K562 (cell line): ENCODE data around the gene BMF. TPM values are rescaled to one million over a fixed set of nuclear protein-coding genes. Genes with fewer than 3 reads are reported as not detected.

Source experiments
- CHD2 ChIP-seq: IDR thresholded peaks from 2 replicates; pipeline ENCODE4 v1.6.1; 2011; ENCODE audit warnings: low read depth, low read length
- CREB1 ChIP-seq, 2 experiments: sonication (generic) in 1 of 2; formaldehyde crosslinking in 1 of 2; IDR thresholded peaks; 2 replicates each; pipeline versions ENCODE4 v1.6.1 to v1.8.0; 2012 to 2022; ENCODE audit warnings: inconsistent platforms in 1 of 2, mild to moderate bottlenecking in 1 of 2, missing genetic modification reagents in 1 of 2, moderate library complexity in 1 of 2
- HNRNPH1 ChIP-seq: fragments of 200-400 bp; formaldehyde crosslinking; optimal IDR thresholded peaks from 2 replicates; pipeline ENCODE3; 2017; ENCODE audit warnings: low read depth, mild to moderate bottlenecking, low read length, moderate library complexity
- HOXB6 ChIP-seq: fragments of 250-450 bp; sonication (Bioruptor Pico); IDR thresholded peaks from 2 replicates; pipeline ENCODE4 v1.5.1; 2022; ENCODE audit warnings: mild to moderate bottlenecking, borderline replicate concordance
- ID3 ChIP-seq, 2 experiments: fragments of 250-450 bp in 1 of 2; fragments of 450-650 bp in 1 of 2; sonication (Bioruptor Pico) in 1 of 2; IDR thresholded peaks; 2 replicates each; pipeline versions ENCODE4 v1.6.1 to v1.8.0; 2016 to 2021; ENCODE audit warnings: mild to moderate bottlenecking in 2 of 2, moderate library complexity in 2 of 2, missing compliant biosample characterization in 1 of 2, missing genetic modification characterization in 1 of 2
- KDM4B ChIP-seq, 2 experiments: fragments of 450-650 bp in 1 of 2; sonication (generic) in 1 of 2; IDR thresholded peaks; 2 replicates each; pipeline ENCODE4 v1.6.1; 2016 to 2017; ENCODE audit warnings: borderline replicate concordance in 2 of 2, antibody characterized with exemption in 1 of 2, low read depth in 1 of 2, mild to moderate bottlenecking in 1 of 2
- MTF1 ChIP-seq: fragments of 250-450 bp; sonication (Bioruptor Pico); IDR thresholded peaks from 2 replicates; pipeline ENCODE4 v1.9.0; 2021; ENCODE audit warnings: moderate library complexity, mild to moderate bottlenecking, inconsistent platforms, borderline replicate concordance
- NFATC3 ChIP-seq: fragments of 450-650 bp; IDR thresholded peaks from 2 replicates; pipeline ENCODE4 v1.6.1; 2017; ENCODE audit warnings: mild to moderate bottlenecking
- NR0B1 ChIP-seq: fragments of 450-650 bp; IDR thresholded peaks from one replicate; pipeline ENCODE4 v1.6.1; 2018; ENCODE audit warnings: mild to moderate bottlenecking, moderate library complexity; ENCODE audit not compliant: partially characterized antibody
- RAD51 ChIP-seq: fragments of 450-650 bp; IDR thresholded peaks from 2 replicates; pipeline ENCODE4 v1.7.1; 2016; ENCODE audit warnings: low read depth, mild to moderate bottlenecking, borderline replicate concordance
- RFX7 ChIP-seq: fragments of 250-450 bp; sonication (Bioruptor Pico); IDR thresholded peaks from 2 replicates; pipeline ENCODE4 v1.5.1; 2021; ENCODE audit warnings: mild to moderate bottlenecking
- RREB1 ChIP-seq: fragments of 250-450 bp; sonication (Bioruptor Pico); IDR thresholded peaks from 2 replicates; pipeline ENCODE4 v1.4.0; 2020
- SAFB ChIP-seq: fragments of 200-400 bp; formaldehyde crosslinking; IDR thresholded peaks from 2 replicates; pipeline ENCODE4 v1.6.1; 2017; ENCODE audit warnings: low read depth, low read length, borderline replicate concordance
- SPI1 ChIP-seq: IDR thresholded peaks from 2 replicates; pipeline ENCODE4 v1.6.1; 2011; ENCODE audit warnings: low read depth, low read length, control low read depth, borderline replicate concordance
- ZBTB26 ChIP-seq: fragments of 450-650 bp; formaldehyde crosslinking; IDR thresholded peaks from 2 replicates; pipeline ENCODE4 v1.4.0; 2022; ENCODE audit warnings: missing genetic modification characterization
- ZBTB7A ChIP-seq: IDR thresholded peaks from 2 replicates; pipeline ENCODE4 v1.6.1; 2011; ENCODE audit warnings: low read depth, mild to moderate bottlenecking, low read length, moderate library complexity, borderline replicate concordance; ENCODE audit not compliant: control insufficient read depth
- ZNF23 ChIP-seq: fragments of 250-450 bp; sonication (Bioruptor Pico); IDR thresholded peaks from 2 replicates; pipeline ENCODE4 v1.4.0; 2020; ENCODE audit warnings: mild to moderate bottlenecking
- ZNF511 ChIP-seq: sonication (generic); formaldehyde crosslinking; IDR thresholded peaks from 2 replicates; pipeline ENCODE4 v1.8.0; 2022; ENCODE audit warnings: mild to moderate bottlenecking, missing genetic modification reagents
- ZNF583 ChIP-seq: fragments of 250-450 bp; sonication (Bioruptor Pico); IDR thresholded peaks from 2 replicates; pipeline ENCODE4 v1.4.0; 2020
- polyA plus RNA-seq, 8 experiments: library from polyadenylated mRNA; depleted of rRNA in 4 of 8; stranded (reverse) in 5 of 8; unstranded in 3 of 8; fragments of >200 nt; fragmentation: Nextera tagmentation in 2 of 8; fragmentation: Illumina TruSeq in 1 of 8; extraction: Ambion mirVana in 2 of 8; extraction: Trizol in 1 of 8; gene quantifications; 2 replicates each; pipeline versions ENCODE4 v1.2.1 to v1.2.3, GENCODE V29; 2011 to 2014; ENCODE audit warnings: inconsistent platforms in 1 of 8, missing spikeins in 1 of 8
- total RNA-seq, 7 experiments: library from RNA; depleted of rRNA in 6 of 7; stranded (reverse); fragments of >200 nt in 6 of 7; fragmentation: Illumina TruSeq in 2 of 7; extraction: Trizol in 2 of 7; gene quantifications; 2 replicates each; pipeline versions ENCODE4 v1.2.1 to v1.2.3, GENCODE V29; 2011 to 2021; ENCODE audit warnings: low replicate concordance in 1 of 7

Gene BMF
- total and polyA plus RNA-seq, 9 of the 15 experiments (the other 6 are each of a cell fraction or from before 2014, with no cell fraction given): 0.25 to 0.91 (median 0.59) TPM; not detected in 2

GRCh38 chr15:40080847-40081246, 27.8 kb downstream of the BMF start (continued):
- TF ChIP-seq ZBTB26: no peak
- no peak for TF ChIP-seq KDM4B (IDR thresholded peaks at IDR 0.05; ENCODE audit: borderline replicate concordance in 2 of 2, low read depth in 1 of 2)
- no peak for TF ChIP-seq CHD2
- TF ChIP-seq ID3 (CRISPR knock-in tag; IDR thresholded peaks at IDR 0.05): no peak
- 0 out of 2 replicates have a peak, but pooled peaks have one; percentile 21 for TF ChIP-seq ID3 (tag; IDR thresholded peaks at IDR 0.05)
- TF ChIP-seq SAFB: no peak
- TF ChIP-seq NR0B1: no peak
- no peak for TF ChIP-seq HOXB6 (CRISPR knock-in tag)
- TF ChIP-seq ZNF511 (CRISPR knock-in tag): no peak
- no peak for TF ChIP-seq RFX7 (CRISPR knock-in tag)
- TF ChIP-seq ZNF23 (CRISPR knock-in tag): no peak
- no peak for TF ChIP-seq ZBTB7A
- 0 out of 2 replicates have a peak, but pooled peaks have one; percentile 8 for TF ChIP-seq MTF1 (CRISPR knock-in tag)
- no peak for TF ChIP-seq CREB1 (IDR thresholded peaks at IDR 0.05)
- TF ChIP-seq CREB1 (CRISPR knock-in tag; IDR thresholded peaks at IDR 0.05): no peak
- TF ChIP-seq ZNF583 (CRISPR knock-in tag): no peak
- TF ChIP-seq RAD51: peak; percentile 40; the same call in 1 of the 2 replicates
- no peak for TF ChIP-seq NFATC3
- no peak for TF ChIP-seq SPI1
- no peak for TF ChIP-seq HNRNPH1
- TF ChIP-seq RREB1 (CRISPR knock-in tag): no peak
